ENCODE results near the gene SCAANT1.

Gene SCAANT1

GRCh38 chr3:63926309-63926708 lies 14.1 kb upstream of the SCAANT1 start:
- in situ Hi-C loops (cut with HindIII; ENCODE audit: low sequenced_read_pairs) = no loop called here
- no peak for TF ChIP-seq CTCF (IDR thresholded peaks at IDR 0.05; ENCODE audit: low read depth, low read length)
- DNase-seq (ENCODE audit: low read depth, low spot score) = no peak
- no peak overlapping the region for H3K4me3 ChIP-seq (ENCODE audit: low read depth, low read length)

- no peak for TF ChIP-seq CTCF (IDR thresholded peaks at IDR 0.05; ENCODE audit: low read depth, low read length)
- no peak overlapping the region for H3K4me3 ChIP-seq (ENCODE audit: low read depth, low read length)
- no peak for DNase-seq (ENCODE audit: low read depth, low spot score)
- in situ Hi-C loops (cut with HindIII; ENCODE audit: low sequenced_read_pairs) = no loop called here
These were observed 10.5 kb upstream of the SCAANT1 start for GRCh38 chr3:63922491-63923199.

GRCh38 chr3:63921741-63922482 lies 9.7 kb upstream of the SCAANT1 start:
- H3K4me3 ChIP-seq (ENCODE audit: low read depth, low read length) = no peak overlapping the region
- in situ Hi-C loops (cut with HindIII; ENCODE audit: low sequenced_read_pairs) = no loop called here

GRCh38 chr3:63920001-63920400 lies 7.8 kb upstream of the SCAANT1 start:
- no peak for DNase-seq (ENCODE audit: low read depth, low spot score)
- no peak for TF ChIP-seq CTCF (IDR thresholded peaks at IDR 0.05; ENCODE audit: low read depth, low read length)
- no peak overlapping the region for H3K4me3 ChIP-seq (ENCODE audit: low read depth, low read length)
- in situ Hi-C loops (cut with HindIII; ENCODE audit: low sequenced_read_pairs) = no loop called here

More at GRCh38 chr3:63921741-63922482, 9.7 kb upstream of the SCAANT1 start:
- DNase-seq (ENCODE audit: low read depth, low spot score) = no peak
- no peak for TF ChIP-seq CTCF (IDR thresholded peaks at IDR 0.05; ENCODE audit: low read depth, low read length)

- no peak for TF ChIP-seq CTCF (IDR thresholded peaks at IDR 0.05; ENCODE audit: low read depth, low read length)
- DNase-seq (ENCODE audit: low read depth, low spot score) = peak; percentile 58
- in situ Hi-C loops (cut with HindIII; ENCODE audit: low sequenced_read_pairs) = no loop called here
- no peak overlapping the region for H3K4me3 ChIP-seq (ENCODE audit: low read depth, low read length)
These were observed 6.1 kb upstream of the SCAANT1 start for GRCh38 chr3:63918321-63918720.

- no peak for TF ChIP-seq CTCF (IDR thresholded peaks at IDR 0.05; ENCODE audit: low read depth, low read length)
- in situ Hi-C loops (cut with HindIII; ENCODE audit: low sequenced_read_pairs) = no loop called here
- no peak overlapping the region for H3K4me3 ChIP-seq (ENCODE audit: low read depth, low read length)
- no peak for DNase-seq (ENCODE audit: low read depth, low spot score)
These were observed 2.1 kb upstream of the SCAANT1 start for GRCh38 chr3:63914312-63914711.

All from astrocyte of the spinal cord (primary cell).